ENCODE measurements around the gene FHIT.
"Not testable (repeated sequence)": the region's sequence is repeated elsewhere in the genome, so short reads cannot be mapped to it uniquely, and the experiment has no call there.

FHIT gene

GRCh38 chr3:59953104-59953503 lies 1298.1 kb downstream of the FHIT start:
- DNase-seq, result no peak

- no peak for DNase-seq
Measured at GRCh38 chr3:59949311-59949710, 1301.9 kb downstream of the FHIT start.

GRCh38 chr3:59946401-59946800 lies 1304.9 kb downstream of the FHIT start:
- DNase-seq, result no peak

- DNase-seq, result no peak
Measured at GRCh38 chr3:59940718-59941117, 1310.5 kb downstream of the FHIT start.

GRCh38 chr3:59939826-59940426 lies 1311.3 kb downstream of the FHIT start:
- no peak for DNase-seq

GRCh38 chr3:59938828-59939227 lies 1312.4 kb downstream of the FHIT start:
- DNase-seq, result no peak

- DNase-seq, result no peak
Measured at GRCh38 chr3:59937201-59937600, 1314.1 kb downstream of the FHIT start.

- DNase-seq, result no peak
Measured at GRCh38 chr3:59936472-59936871, 1314.8 kb downstream of the FHIT start.

GRCh38 chr3:59935025-59935424 lies 1316.2 kb downstream of the FHIT start:
- no peak for DNase-seq

GRCh38 chr3:59934560-59934959 lies 1316.7 kb downstream of the FHIT start:
- DNase-seq, result not testable (repeated sequence)

GRCh38 chr3:59930170-59930569 lies 1321.1 kb downstream of the FHIT start:
- DNase-seq, result no peak

- DNase-seq, result no peak
Measured at GRCh38 chr3:59927056-59927455, 1324.2 kb downstream of the FHIT start.

- no peak for DNase-seq
Measured at GRCh38 chr3:59925946-59926345, 1325.3 kb downstream of the FHIT start.

GRCh38 chr3:59922192-59922591 lies 1329.1 kb downstream of the FHIT start:
- DNase-seq, result no peak

- DNase-seq, result peak in 1 of 3 experiments; percentile 5
Measured at GRCh38 chr3:59920822-59921221, 1330.4 kb downstream of the FHIT start.

GRCh38 chr3:59919586-59919985 lies 1331.7 kb downstream of the FHIT start:
- peak in 1 of 3 experiments; percentile 3 for DNase-seq

GRCh38 chr3:59914251-59914650 lies 1337.0 kb downstream of the FHIT start:
- DNase-seq, result peak in 1 of 3 experiments; percentile 1

- no peak for DNase-seq
Measured at GRCh38 chr3:59913645-59914044, 1337.6 kb downstream of the FHIT start.

GRCh38 chr3:59908701-59909100 lies 1342.6 kb downstream of the FHIT start:
- no peak for DNase-seq

GRCh38 chr3:59908280-59908679 lies 1343.0 kb downstream of the FHIT start:
- no peak for DNase-seq

- DNase-seq, result no peak
Measured at GRCh38 chr3:59904296-59904695, 1347.0 kb downstream of the FHIT start.

GRCh38 chr3:59899061-59899460 lies 1352.2 kb downstream of the FHIT start:
- no peak for DNase-seq

- no peak for DNase-seq
Measured at GRCh38 chr3:59895972-59896371, 1355.3 kb downstream of the FHIT start.

GRCh38 chr3:59894425-59895121 lies 1356.7 kb downstream of the FHIT start:
- no peak for DNase-seq

GRCh38 chr3:59890639-59891038 lies 1360.6 kb downstream of the FHIT start:
- no peak for DNase-seq
